NCI-H2081 treated with DMSO at 0.1 percent for 48 hours (cell line): ENCODE data around the gene PAK4.

Experiments
- DNase-seq: peaks from one replicate; lab custom pipeline; 2025; lab: John Stamatoyannopoulos, UW

Gene PAK4

DNA sequence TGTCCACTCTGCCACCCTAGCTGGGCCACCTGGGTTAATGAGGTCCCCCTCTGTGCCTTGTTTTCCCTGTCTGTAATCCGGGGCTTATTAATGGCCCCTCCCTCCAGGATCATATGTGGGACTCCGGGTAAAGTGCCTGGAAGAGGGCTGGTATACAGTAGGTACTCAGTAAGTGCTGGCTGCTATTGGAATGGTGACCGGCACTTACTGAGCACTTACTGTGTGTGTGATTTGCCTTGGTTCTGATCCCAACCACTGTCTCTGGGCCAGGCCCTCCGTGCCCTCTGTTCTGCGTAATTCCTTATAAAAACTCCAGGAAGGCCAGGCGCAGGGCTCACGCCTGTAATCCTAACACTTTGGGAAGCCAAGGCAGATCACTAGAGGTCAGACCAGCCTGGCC lies 40.3 kb downstream of the PAK4 start:
- DNase-seq: no peak

DNA sequence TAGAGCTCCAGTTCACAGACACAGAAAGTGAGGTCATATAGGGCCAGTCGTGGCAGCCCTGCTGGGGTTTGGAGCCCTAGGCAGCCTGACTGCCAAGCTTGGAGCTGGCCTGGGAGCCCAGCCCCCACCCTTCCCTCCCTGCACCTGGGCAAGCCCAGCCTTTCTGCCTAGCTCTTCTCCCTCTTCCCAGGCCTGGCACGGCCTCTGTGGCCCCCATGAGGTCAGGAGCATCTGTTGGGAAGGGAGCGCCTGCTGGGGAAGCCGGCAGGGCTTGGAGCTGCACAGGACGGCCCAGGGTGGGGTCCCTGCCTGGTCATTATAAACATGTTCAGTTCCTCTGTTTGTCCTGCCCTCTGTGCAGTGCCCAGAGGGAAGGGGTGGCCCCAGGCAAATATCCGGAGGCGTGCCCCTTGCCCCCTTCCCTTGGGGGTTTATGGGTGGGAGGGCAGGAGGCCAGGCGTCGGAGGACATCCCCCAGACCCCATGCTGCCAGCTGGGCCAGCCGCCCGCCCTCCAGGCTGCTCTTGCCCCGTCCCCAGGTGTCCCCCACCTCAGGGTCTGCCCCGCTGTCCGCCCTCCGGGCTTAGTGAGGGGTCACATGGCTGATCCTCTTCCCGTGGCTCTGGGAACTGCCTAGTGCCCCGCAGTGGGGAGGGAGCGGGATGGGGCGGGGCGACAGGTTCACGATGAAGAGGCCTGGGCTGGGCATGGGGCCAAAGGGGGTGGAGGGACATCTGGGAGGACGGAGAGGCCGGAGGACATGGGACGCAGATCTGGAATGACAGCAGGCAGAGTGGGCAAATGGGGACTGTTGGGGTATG lies 41.2 kb downstream of the PAK4 start:
- no peak for DNase-seq

DNA sequence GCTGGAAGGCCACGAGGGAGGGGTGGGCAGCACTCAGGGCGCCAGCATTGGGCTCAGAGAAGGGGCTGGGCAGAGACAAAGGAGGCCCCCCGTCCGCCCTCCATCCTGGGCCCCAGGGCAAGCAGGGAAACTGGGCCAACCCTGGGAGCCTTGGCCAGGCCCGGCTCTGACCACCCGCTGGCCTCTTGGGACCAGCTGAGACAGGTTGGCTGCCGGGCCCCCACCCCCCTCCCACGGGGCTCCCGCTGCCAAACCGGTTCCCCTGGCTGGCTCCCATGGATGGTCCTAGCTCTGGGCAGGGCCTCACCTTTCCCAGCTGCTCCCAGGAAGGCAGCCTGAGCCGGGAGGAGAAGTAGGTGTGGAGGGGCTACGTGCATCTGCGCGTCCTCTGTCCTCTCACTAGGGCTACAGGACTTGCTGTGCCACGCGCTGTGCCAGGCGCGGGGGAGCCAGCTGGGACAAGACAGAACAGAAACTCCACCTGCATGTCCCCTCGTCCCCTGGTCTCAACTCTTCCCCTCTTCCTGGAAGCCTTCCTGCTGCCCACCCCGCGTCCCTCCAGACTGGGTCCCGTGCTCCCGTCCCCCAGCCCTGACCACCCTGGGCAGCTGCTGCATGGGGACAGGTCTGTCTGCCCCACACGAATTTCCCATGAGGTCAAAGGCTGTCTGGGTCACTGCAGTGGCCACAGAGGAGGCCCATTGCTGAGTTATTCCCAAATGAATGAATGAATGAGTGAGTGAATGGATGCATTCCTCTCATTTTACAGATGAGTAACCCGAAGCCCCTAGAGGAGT lies 42.1 kb downstream of the PAK4 start:
- no peak for DNase-seq

DNA sequence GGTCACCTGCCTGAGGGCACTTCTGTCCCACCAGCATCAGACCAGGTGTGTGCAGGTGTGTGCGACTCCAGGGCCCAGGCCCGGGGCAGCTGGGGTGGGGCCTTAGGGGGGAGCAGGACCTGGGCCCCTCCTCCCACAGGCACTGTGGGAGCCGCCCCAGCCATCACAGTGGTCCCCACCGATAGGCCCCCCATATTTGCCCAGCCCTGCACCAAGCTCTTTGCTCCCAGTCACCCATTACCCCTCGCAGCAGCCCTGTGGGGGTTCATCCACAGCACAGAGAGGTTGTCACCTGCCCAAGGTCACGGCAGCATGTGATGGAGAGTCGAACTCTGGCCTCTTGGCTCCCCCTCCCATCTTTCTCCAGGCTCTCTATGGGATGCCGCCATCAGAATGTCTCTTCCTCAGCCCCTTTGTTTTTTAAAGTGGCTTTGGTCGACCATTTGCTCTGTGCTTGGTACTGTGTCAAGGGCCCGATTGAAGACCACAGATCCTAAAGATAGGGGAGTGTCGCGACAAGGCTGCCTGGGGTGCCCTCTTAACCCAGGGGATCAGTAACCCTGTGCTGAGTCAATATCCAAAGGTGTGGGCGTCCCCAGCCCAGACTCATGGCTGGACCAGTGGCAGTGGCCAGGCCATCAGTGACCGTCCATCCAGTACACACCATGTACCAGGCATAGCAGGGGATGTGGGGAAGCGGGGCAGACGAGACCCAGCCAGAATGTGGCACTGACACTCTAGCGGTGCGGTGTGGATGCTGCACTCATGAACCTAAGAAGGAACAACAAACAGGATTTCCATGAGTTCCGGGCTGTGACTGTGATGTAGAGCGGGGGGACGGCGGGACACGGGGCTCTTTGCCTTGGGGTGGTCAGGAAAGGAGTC lies 42.9 kb downstream of the PAK4 start:
- DNase-seq: no peak

DNA sequence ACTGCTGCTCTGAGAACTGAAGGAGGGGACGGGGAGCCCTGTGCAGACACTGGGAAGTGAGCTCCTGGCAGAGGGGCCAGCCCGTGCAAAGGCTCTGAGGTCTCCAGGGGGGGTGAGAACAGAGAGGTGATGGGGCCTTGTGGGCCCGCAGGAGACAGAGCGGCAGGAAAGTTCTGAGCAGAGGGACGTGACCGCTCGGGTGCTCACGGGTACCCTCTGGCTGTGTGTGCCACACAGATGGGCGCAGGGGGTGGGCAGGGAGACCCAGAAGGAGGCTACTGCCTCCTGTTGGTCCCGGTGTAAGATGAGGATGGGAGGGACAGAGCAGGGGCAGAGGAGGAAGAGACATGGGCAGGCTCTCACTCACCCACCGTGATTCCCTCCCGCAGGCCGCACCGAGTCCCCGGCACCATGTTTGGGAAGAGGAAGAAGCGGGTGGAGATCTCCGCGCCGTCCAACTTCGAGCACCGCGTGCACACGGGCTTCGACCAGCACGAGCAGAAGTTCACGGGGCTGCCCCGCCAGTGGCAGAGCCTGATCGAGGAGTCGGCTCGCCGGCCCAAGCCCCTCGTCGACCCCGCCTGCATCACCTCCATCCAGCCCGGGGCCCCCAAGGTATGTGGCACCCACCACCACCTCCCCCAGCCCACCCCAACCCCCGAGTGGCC lies 43.7 kb downstream of the PAK4 start:
- DNase-seq: no peak

DNA sequence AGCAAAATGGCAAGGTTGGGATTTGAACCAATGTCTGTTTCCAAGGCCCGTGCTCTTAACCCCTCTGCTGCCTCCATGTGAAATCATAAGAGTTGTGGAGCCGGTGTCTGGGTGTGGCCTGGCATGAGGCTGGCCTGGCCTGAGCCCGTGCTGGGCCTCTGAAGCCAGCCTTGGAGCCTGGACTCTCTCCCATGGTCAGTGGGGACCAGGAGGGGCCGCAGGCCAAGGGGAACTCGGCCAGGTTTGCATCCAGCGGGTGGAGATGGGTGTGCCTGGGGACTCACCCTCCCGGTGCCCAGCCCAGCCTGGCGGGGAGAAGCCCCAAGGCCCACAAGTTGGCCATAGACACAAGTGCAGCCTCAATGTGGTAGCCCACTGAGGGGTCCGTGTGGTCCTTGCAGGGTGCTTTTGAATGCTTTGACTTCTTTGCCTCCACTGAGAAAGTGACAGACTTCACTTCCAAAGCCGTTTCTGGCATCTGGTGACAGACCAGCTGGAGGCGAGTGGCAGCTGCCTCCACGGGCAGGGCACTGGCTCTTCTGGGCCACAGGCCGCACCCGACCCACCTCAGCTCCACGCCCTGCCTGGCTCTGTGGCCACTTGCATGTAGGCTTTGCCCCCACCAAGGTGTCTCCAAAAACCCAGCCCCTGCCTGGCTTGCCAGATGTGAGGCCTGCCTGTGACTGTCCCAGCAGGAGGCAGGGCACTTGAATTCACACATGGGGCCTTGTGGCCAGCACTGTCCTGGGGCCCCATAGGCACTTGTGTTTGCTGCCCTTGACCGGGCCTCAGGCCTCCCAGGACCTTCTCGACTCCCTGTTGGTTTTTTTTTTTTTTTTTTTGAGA lies 45.0 kb downstream of the PAK4 start:
- DNase-seq: no peak

DNA sequence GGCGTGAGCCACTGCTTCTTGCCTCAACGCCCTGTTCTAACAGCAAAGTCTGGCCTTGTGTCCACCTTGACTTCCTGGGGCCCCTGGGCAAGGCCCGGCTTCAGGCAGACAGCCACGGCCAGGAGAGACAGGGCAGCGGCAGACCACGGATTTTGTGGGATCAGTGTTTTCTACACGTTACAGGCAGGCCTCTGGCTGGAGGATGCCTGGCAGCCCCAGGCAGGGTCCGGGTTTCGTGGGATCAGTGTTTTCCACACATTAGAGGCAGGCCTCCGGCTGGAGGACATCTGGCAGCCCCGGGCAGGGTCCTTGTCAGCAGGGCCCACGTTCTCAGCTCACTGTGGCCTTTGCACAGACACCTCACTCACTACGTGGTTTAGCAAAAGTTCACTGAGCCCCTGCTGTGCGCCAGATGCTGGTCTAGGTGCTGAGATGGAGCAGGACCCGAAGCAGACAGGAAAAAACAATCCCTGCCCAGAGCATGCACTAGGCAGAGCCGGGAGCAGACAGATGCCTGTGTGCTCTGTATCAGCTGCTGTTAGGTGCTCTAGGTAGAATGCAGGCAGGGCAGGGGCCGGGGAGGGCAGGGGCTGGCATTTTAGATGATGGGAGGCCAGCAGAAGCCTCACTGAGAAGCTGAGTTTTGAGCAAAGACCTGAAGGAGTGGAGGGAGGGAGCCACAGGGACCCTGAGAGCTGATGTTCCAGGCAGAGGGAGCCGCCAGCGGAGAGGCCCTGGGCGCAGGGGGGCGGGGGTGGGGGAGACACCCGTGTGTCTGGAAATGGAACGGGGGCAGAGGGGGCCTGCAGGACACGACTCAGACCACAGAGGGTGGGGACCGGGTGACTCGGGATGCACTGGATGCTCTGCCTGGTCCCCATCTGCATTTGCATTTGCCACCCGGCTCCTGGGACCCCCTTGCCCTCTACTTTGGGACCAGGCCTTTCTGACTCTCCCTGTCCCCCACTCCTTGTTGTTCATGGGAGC lies 46.2 kb downstream of the PAK4 start:
- no peak for DNase-seq

DNA sequence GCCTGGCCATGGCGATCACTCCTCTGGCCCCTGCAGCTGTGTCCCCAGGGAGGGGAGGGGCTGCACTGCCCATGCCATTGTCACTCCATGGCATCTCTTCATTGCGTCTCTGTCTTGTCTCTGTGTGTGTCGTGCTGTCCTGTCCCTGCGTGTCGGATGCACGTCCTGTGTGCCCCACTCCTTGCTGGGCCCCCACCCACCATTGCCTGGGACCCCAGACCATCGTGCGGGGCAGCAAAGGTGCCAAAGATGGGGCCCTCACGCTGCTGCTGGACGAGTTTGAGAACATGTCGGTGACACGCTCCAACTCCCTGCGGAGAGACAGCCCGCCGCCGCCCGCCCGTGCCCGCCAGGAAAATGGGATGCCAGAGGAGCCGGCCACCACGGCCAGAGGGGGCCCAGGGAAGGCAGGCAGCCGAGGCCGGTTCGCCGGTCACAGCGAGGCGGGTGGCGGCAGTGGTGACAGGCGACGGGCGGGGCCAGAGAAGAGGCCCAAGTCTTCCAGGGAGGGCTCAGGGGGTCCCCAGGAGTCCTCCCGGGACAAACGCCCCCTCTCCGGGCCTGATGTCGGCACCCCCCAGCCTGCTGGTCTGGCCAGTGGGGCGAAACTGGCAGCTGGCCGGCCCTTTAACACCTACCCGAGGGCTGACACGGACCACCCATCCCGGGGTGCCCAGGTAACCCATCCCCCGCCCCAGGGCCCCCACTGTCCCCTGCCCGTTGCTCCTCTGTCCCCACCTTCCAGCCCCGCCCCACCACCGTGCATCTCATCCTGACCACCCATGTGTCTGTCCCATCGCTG lies 47.3 kb downstream of the PAK4 start:
- no peak for DNase-seq

DNA sequence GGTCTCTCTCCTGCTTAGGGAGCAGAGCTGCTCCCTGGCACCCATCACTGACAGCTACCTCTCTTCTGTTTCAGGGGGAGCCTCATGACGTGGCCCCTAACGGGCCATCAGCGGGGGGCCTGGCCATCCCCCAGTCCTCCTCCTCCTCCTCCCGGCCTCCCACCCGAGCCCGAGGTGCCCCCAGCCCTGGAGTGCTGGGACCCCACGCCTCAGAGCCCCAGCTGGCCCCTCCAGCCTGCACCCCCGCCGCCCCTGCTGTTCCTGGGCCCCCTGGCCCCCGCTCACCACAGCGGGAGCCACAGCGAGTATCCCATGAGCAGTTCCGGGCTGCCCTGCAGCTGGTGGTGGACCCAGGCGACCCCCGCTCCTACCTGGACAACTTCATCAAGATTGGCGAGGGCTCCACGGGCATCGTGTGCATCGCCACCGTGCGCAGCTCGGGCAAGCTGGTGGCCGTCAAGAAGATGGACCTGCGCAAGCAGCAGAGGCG lies 48.0 kb downstream of the PAK4 start:
- no peak for DNase-seq

DNA sequence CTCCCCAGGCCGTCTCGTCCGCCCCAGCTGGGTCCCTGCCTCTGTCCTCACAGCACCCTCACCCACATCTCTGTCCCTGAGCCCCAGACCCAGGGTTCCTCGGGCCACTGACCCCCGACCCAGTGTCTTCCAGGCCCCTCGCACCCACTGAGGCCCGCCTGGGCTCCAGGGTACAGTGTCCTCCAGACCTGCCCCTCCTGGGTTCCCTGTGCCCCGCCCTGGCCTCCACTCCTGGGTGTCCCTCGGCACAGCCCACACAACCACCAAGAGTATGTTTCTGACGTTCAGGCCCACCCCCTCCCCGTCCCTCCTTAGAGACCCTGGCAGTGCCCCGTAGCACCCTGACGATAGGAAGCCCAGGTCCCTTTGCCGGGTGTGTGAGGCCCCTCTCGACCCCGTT lies 48.6 kb downstream of the PAK4 start:
- DNase-seq: no peak

DNA sequence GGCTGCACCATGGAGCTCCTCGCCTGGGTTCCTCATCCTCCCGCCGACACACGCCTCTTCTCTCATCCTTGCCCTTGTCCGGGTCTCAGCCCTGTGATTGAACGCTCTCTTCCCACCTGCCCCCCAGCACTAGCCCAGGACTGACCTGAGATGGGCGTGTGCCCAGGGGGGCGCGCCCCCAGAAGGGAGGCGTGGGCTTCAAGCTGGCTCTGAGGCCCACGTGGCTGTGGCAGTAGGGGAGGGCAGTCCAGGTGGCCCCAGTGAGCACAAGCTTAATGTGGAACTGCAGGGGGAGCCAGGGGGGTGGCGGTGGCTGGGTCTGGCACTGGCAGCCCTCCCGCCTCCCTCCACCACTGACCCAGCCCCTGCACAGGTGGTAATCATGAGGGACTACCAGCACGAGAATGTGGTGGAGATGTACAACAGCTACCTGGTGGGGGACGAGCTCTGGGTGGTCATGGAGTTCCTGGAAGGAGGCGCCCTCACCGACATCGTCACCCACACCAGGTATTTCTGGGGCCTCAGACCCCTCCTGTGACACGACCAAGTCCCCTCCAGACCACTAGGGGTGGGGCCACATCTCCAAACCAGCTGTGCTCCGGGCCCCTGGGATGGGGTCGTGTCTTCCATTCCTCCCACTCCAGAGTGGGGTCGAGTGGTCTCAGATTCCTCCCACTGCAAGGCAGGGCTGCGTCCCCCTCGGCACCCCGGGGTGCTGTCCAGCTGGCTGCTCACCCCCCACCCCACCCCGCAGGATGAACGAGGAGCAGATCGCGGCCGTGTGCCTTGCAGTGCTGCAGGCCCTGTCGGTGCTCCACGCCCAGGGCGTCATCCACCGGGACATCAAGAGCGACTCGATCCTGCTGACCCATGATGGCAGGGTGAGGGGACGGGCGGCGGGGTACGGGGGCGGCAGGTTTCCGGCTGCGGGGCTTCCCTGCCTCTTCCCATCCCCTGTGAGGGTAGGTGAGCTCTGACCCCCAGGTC lies 49.3 kb downstream of the PAK4 start:
- DNase-seq: no peak

DNA sequence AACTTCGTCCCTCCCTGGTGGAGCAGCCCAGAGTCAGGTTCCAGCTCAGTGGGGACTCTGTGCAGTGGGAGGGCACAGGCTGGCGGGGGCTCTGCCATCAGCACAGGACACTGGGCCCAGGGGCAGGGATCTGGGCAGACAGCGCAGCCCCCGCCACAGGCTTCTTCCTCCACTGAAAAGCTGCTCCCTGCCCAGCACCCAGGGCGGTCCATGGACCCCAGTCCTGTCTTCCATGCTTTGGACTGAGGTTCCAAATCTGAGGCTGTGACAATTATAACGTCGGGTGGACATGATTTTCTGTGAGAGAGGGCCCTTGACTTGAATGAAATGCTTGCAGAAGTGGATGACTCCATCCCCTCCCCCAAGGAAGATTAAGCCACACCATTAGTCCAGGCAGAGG lies 50.0 kb downstream of the PAK4 start:
- DNase-seq: no peak

DNA sequence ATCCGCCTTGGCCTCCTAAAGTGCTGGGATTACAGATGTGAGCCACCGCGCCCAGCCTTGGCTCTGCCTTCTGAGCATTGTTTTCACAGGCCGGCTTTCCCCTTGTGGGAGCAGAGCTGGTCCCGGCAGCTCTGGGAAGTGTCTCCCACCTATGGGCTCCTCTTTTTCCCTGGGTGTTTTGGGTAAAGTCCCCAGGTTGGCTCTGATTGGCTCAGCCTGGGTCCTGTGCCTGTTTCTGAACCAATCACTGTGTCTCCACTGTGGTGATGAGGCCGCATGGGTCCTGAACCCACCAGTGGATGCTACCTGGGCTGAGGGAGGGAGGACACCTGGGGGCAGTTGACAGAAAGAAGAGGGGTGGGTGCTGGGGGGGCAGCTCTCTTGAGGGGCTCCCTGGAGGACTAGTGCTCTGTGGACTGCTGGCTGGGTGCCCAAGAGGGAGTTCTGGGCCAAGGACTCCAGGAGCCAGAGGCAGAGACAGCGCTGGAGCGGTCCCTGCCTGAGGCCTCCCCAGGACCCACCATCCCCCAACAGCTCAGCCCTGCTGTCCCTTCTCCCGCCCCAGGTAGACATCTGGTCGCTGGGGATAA lies 51.6 kb downstream of the PAK4 start:
- DNase-seq: no peak

DNA sequence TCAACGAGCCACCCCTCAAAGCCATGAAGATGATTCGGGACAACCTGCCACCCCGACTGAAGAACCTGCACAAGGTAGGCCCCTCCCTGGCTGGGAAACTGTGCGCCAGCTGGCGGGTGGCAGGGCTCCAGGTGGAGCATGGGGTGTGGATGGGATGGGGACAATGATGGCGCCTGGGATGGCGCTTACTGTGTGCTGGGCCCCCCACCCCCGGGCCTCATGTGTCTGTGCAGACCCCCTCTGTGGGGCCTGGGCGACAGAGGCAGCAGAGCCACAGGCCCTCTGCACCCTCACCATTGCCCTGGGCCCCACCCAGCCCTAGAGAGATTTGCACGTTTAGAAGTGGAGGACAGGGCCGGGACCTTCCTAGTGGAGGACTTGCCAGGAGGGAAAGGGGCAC lies 52.1 kb downstream of the PAK4 start:
- DNase-seq: no peak

DNA sequence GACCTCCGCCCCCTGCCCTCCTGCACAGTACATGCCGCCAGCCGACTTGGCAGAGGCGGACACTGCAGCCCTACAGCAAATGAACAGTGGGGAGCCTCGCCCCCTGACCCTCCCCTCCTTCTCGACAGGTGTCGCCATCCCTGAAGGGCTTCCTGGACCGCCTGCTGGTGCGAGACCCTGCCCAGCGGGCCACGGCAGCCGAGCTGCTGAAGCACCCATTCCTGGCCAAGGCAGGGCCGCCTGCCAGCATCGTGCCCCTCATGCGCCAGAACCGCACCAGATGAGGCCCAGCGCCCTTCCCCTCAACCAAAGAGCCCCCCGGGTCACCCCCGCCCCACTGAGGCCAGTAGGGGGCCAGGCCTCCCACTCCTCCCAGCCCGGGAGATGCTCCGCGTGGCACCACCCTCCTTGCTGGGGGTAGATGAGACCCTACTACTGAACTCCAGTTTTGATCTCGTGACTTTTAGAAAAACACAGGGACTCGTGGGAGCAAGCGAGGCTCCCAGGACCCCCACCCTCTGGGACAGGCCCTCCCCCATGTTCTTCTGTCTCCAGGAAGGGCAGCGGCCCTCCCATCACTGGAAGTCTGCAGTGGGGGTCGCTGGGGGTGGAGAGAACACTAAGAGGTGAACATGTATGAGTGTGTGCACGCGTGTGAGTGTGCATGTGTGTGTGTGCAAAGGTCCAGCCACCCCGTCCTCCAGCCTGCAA lies 52.9 kb downstream of the PAK4 start:
- no peak for DNase-seq

DNA sequence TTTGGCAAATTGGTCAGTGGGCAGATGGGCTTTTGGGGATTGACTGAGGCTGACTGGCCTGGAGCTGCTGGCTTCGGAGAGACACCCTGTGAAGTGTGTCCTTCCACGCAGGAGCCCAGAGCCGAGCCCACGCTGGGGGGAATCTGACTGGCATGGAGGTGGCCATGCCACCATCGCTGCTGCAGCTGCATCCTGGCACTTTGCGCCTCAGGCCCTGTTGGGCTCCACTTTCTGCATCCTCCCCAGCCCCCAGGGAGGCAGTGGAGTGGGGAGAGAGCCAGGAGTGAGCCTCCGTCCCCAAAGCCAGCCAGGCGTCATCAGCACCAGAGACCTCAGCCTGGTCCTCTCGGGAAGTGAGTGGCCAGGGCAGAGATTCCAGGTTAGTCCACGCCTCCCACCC lies 54.2 kb downstream of the PAK4 start:
- no peak for DNase-seq
